LoVo (cell line): ENCODE measurements around the gene BLOC1S6.
A peak's percentile ranks its signal among the peaks of the same experiment; 100 is the strongest.
"Not testable (repeated sequence)": the region's sequence is repeated elsewhere in the genome, so short reads cannot be mapped to it uniquely, and the experiment has no call there.

Experiments
- DNase-seq: peaks from one replicate; pipeline ENCODE4 v3.0.0-alpha.2; 2016; ENCODE audit warnings: low spot score

Gene BLOC1S6

GRCh38 chr15:45641374-45641781 lies 54.2 kb downstream of the BLOC1S6 start:
- DNase-seq: peak; percentile 88

DNA sequence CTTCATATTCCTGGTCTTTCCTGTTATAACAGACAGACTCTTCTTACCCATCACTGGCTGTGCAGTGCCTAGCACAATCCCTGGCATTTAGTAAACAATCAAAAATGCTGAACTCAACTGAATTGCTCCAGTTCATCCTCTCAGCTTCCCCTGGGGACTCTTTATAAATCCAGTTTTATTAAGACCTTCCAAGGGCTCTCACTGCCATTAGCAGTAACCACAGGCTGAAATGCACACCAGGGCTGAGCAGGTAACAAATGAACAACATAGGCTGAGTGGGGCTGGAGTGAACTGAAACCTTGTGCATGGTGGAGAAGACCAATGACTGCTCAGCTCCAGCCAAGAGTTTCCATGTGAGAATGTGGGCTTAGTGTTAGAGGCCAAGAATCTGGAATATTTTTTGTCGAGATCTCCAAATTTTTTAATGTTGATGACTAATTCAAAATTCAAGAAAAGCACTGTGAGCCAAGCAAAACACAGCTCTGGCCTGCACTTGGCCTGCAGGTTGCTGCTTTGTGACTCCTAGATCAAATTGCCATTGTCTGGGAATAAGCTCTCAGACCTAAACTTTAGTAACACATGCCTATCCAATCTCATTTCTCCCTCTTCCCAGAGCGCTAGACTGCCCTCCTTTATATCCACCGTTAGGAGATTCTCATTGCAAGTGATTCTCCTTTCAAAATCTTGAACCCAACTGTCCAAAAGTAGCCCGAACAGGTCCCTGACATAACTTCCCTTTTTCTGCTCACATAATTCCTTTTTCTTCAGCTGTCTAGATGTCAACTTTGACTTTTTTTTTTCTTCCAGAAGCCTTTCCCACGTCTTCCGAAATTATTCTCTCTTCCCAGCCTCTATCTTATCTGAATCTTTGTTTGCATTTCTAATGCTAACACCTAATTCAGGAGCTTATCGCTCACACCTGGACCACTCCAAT lies 55.1 kb downstream of the BLOC1S6 start:
- DNase-seq: no peak

GRCh38 chr15:45644437-45644836 lies 57.3 kb downstream of the BLOC1S6 start:
- DNase-seq: no peak

- peak; percentile 54 for DNase-seq
These were observed 58.1 kb downstream of the BLOC1S6 start for GRCh38 chr15:45645026-45645980.

GRCh38 chr15:45646220-45646619 lies 59.0 kb downstream of the BLOC1S6 start:
- DNase-seq: no peak

- DNase-seq: no peak
These were observed 60.6 kb downstream of the BLOC1S6 start for GRCh38 chr15:45647828-45648227.

GRCh38 chr15:45648521-45649200 lies 61.5 kb downstream of the BLOC1S6 start:
- peak; percentile 35 for DNase-seq

DNA sequence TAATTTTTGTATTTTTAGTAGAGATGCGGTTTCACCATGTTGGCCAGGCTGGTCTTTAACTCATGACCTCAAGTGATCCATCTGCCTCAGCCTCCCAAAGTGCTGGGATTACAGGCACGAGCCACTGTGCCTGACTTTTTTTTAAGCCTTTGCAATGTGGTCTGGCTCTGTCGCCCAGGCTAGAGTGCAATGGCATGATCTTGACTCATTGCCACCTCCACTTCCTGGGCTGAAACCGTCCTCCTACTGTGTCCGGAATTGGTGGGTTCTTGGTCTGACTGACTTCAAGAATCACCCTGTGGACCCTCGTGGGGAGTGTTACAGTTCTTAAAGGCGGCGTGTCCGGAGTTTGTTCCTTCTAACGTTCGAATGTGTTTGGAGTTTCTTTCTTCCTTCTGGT lies 62.8 kb downstream of the BLOC1S6 start:
- not testable (repeated sequence) for DNase-seq

- no peak for DNase-seq
These were observed 63.8 kb downstream of the BLOC1S6 start for GRCh38 chr15:45650889-45651525.

DNA sequence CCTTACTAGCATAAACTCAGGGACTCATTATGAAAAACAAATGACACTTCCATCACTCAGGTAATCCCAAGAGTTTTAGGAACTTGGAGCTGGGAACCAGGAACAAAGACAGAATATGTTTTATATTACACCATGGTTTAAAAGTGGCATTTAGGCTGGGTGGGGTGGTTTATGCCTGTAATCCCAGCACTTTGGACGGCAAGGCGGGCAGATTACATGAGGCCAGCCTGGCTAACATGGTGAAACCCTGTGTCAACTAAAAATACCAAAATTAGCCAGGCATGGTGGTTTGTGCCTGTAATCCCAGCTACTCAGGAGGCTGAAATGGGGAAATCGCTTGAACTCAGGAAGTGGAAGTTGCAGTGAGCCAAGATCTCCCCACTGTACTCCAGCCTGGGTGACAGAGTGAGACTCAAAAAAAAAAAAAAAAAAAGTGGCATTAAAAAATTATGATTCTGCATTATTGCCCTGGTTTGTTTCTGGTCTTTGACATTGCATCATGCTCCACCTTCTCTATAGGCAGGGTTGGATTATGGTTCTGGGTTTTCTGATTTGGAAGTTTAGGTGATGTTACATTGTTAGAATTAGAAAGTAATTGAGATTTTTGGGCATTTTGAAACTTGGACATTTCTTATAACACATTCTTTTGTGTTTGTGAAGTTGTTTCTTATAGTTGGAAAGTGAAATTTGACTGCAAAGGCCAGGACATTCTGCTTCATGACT lies 66.7 kb downstream of the BLOC1S6 start:
- DNase-seq: no peak

- DNase-seq: no peak
These were observed 67.6 kb downstream of the BLOC1S6 start for GRCh38 chr15:45654749-45655148.

- DNase-seq: no peak
These were observed 70.1 kb downstream of the BLOC1S6 start for GRCh38 chr15:45657254-45657653.

DNA sequence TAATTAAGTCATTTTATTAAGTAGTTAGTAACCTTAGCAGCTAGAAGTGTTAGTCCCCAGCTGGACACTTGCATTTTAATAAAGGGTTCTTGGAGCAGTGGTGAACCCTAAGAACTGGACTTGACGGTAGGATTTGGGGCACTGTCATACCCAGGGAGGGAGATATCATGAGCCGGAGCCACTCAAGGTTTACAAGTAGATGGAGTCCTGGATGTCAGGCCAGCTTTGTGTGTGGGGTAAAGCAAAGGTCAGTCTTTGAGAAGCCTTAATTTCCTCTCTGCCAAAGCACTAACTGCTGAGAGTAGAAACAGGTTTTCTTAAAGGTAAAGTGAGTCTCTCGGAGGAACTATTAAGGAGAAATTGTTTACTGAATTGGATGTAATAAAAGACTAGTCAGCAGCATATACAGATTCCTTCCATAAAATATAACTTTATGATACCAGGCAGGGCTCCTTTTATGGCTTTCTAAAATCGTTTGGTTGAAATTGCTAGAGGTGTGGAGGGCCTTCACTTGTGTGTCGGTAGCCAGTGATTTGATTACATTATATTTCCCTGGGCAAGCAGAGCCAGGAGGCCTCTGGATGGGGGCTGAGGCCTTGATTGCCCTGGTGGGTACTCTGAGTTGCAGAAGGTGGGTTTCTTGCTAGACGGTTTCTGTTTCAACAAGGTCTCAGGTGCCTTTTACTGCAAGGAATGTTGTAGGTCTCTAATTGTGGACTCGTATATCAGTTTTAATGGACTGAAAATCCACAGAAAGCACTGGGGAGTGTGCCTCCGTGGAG lies 70.8 kb downstream of the BLOC1S6 start:
- no peak for DNase-seq
